Measurements from ENCODE around the gene DPH2. TPM values are rescaled to one million over a fixed set of nuclear protein-coding genes. Genes with fewer than 3 reads are reported as not detected.

Gene DPH2
- polyA plus RNA-seq, 2 of the 4 experiments (the other 2 are of a cell fraction), result 38.8 to 41.7 TPM

DNA sequence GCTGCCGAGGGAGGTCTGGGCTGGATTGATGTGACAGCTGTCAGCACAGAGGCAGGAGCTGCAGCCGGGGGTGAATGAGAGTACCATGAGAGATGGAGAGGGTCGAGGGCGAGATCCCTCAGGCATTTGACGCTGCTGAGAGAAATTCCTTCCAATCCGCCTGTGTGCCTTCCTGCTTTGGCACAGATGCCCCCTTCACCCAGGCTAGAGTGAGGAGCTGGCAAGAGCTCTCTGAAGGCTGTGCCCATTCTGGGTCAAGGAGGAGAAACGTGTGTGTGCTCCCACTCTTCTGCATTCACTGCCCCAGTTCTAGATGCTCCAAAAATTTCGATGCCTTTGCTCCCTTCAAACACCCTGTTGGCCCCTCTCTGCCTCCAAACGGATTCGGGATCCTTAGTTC is 31.4 kb upstream of the DPH2 start (continued):
- TF ChIP-seq, protein P1, sequence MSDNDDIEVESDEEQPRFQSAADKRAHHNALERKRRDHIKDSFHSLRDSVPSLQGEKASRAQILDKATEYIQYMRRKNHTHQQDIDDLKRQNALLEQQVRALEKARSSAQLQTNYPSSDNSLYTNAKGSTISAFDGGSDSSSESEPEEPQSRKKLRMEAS (IDR thresholded peaks at IDR 0.05), result no peak
- TF ChIP-seq CEBPB (IDR thresholded peaks at IDR 0.05) (no peak), EHMT2 (IDR thresholded peaks at IDR 0.05; ENCODE audit: low read depth) (no peak)

DNA sequence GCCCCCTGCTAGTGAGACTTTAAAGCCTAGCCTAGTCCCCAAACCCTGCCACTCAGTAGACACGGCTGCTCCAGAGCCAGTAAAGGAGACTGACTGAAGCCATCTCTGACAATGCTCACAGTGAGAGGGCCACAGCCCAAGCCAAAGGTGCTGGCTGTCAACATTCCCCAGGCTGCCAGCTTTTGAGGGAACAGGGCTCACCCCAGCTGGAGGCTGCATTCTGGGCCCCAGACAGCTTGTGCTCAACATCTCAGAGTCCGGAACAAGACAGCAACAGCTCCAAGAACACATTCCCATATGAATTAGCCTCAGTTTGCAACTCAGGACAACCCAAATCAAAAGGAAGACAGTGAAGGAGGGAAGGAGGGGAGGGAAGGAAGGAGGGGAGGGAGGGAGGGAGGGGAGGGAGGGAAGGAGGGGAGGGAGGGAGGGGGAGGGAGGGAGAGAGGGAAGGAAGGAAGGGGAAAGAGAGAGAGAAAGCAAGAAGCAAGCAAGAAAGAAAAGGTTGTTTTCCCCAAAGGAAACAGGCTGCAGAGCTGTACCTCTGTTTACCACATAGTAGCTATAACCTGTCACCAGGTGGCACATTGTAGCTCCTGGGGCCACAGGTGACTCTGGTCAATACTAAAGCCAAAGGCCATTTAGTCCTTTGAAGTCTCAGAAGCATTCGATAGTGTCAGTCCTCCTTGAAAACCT is 30.8 kb upstream of the DPH2 start:
- ATAC-seq (no peak), FAIRE-seq (no peak), DNase-seq (ENCODE audit: low read depth in 1 of 2, low spot score in 1 of 2) (no peak)
- H3K4me2 ChIP-seq, result no peak overlapping the region
- POLR2A ChIA-PET, result no interaction called here
- CTCF ChIA-PET, result interaction anchor here (1.5 to 16.9 kb wide), 2 partner anchors 9 to 174 kb away, joined by 5 to 243 read pairs; no protein-coding TSS in a partner anchor
- H3K9me3 ChIP-seq, result no peaks in the 10 kb centered on the region
- H3K4me1 ChIP-seq, result peaks cover 27% of the 10 kb centered on the region
- H3K27ac ChIP-seq, result peak overlapping the region in 1 of 2 experiments; percentile 35; a peak in 1 of 6 replicates
- no peak for TF ChIP-seq KDM1A (IDR thresholded peaks at IDR 0.05; ENCODE audit: low read depth)
- no peak for TF ChIP-seq ZFP36 (IDR thresholded peaks at IDR 0.05; ENCODE audit: borderline replicate concordance, partially characterized antibody)
- no peak for TF ChIP-seq ZC3H11A (IDR thresholded peaks at IDR 0.05)
- no peak for TF ChIP-seq MAZ (IDR thresholded peaks at IDR 0.05; ENCODE audit: borderline replicate concordance, low read depth, low read length)
- no peak for TF ChIP-seq FOXS1 (CRISPR knock-in tag; IDR thresholded peaks at IDR 0.05)
- TF ChIP-seq HOXB5 (CRISPR knock-in tag; IDR thresholded peaks at IDR 0.05), result no peak
- TF ChIP-seq TP53 (CRISPR knock-in tag; IDR thresholded peaks at IDR 0.05), result no peak
- TF ChIP-seq CBX8 (IDR thresholded peaks at IDR 0.05), result no peak
- TF ChIP-seq, protein P2, sequence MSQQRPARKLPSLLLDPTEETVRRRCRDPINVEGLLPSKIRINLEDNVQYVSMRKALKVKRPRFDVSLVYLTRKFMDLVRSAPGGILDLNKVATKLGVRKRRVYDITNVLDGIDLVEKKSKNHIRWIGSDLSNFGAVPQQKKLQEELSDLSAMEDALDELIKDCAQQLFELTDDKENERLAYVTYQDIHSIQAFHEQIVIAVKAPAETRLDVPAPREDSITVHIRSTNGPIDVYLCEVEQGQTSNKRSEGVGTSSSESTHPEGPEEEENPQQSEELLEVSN (IDR thresholded peaks at IDR 0.05; ENCODE audit: borderline replicate concordance, low read depth), result no peak
- TF ChIP-seq, protein P3, sequence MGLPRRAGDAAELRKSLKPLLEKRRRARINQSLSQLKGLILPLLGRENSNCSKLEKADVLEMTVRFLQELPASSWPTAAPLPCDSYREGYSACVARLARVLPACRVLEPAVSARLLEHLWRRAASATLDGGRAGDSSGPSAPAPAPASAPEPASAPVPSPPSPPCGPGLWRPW (IDR thresholded peaks at IDR 0.05), result no peak
- no peak overlapping the region for H3K4me3 ChIP-seq
- WGBS (ENCODE audit: missing lambda C conversion rate), result 83% methylated on average over 3 of the region's 3 CpGs

DNA sequence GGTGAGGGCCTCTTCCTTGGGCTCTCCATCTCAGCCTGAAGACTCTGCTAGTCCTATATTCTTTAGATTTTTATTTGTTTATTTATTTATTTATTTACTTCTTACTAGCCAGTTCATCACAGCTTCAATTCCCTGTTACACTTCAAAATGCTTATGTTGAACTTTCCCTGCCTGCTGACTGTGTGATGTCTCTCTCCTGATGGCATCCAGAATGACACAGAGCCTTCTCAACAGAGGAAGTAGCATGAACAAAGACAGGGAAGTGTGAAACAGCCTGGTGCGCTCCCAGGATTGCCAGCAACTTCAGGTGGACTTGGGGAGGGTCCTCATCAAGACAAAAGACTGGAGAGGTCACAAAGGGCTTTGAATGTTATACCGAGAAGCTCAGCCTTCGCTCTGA is 27.4 kb upstream of the DPH2 start:
- DNase-seq (ENCODE audit: low read depth in 1 of 2, low spot score in 1 of 2) (no peak), FAIRE-seq (no peak), ATAC-seq (no peak)
- peaks cover 9% of the 10 kb centered on the region for H3K4me1 ChIP-seq
- no peaks in the 10 kb centered on the region for H3K9me3 ChIP-seq
- CTCF ChIA-PET, result interaction anchor here (0.7 to 7.4 kb wide), 5 partner anchors 8 to 178 kb away, joined by 3 to 69 read pairs (median 4); partner anchors contain the start of gene ARTN
- H3K27ac ChIP-seq, result no peak overlapping the region
- POLR2A ChIA-PET, result no interaction called here
- 95% methylated on average over 2 of the region's 3 CpGs for WGBS (ENCODE audit: missing lambda C conversion rate)
- no peak overlapping the region for H3K4me3 ChIP-seq
- TF ChIP-seq CHD2 (IDR thresholded peaks at IDR 0.05; ENCODE audit: low read length, partially characterized antibody), result no peak
- no peak for TF ChIP-seq RAD21 (conservative IDR thresholded peaks at IDR 0.05 in 1 of 2, IDR thresholded peaks at IDR 0.05 in 1 of 2)
- TF ChIP-seq CHD4 (IDR thresholded peaks at IDR 0.05; ENCODE audit: borderline replicate concordance), result no peak
- TF ChIP-seq HOXB5 (CRISPR knock-in tag; IDR thresholded peaks at IDR 0.05), result no peak
- no peak for TF ChIP-seq EHMT2 (IDR thresholded peaks at IDR 0.05; ENCODE audit: low read depth)
- H3K4me2 ChIP-seq, result no peak overlapping the region

DNA sequence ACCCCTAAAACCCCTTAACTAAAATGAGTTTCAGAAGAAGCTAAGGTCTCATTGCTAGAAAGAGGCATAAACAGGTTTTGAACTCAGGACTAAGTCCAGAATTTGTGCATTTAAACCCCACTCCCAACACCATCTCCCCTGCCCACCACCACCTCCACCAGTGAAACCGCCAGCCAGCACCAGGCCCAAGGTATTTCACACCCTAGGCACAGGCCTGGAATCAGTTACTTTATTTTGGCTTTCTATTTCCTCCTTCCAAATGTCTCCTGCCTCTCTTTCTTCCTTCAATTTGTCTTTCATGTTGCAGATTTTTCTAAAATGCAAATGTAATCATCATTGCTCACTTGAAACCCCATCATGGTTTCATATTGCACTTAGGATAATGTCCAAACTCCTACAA is 24.9 kb upstream of the DPH2 start:
- ChIA-PET POLR2A (no interaction called here), CTCF (interaction anchor here (1.2 to 7.4 kb wide), 4 partner anchors 7 to 256 kb away, joined by 3 to 69 read pairs (median 20); partner anchors contain the start of gene ARTN)
- Histone ChIP-seq H3K4me2 (peak overlapping the region; percentile 87), H3K4me1 (peaks cover 13% of the 10 kb centered on the region; the same call in 1 of the 3 replicates), H3K9me3 (no peaks in the 10 kb centered on the region), H3K4me3 (no peak overlapping the region), H3K27ac (no peak overlapping the region)
- TF ChIP-seq RARB (CRISPR knock-in tag; IDR thresholded peaks at IDR 0.05) (no peak), ESRRA (IDR thresholded peaks at IDR 0.05; ENCODE audit: borderline replicate concordance, low read length) (no peak), EP300 (IDR thresholded peaks at IDR 0.05) (no peak), KDM1A (IDR thresholded peaks at IDR 0.05; ENCODE audit: low read depth) (no peak), RFX5 (IDR thresholded peaks at IDR 0.05) (no peak)
- FAIRE-seq, result no peak
- no peak for ATAC-seq
- DNase-seq (ENCODE audit: low read depth in 1 of 2, low spot score in 1 of 2), result no peak
- WGBS (ENCODE audit: missing lambda C conversion rate), result 96% methylated on average over 1 of the region's 1 CpG
